DLD1 (cell line): ENCODE results near the gene USP34.

Experiments
- in situ Hi-C: cut with HindIII; loops from 2 replicates; pipeline ENCODE4 v1.10.0; 2017; ENCODE audit warnings: low sequenced_read_pairs

Gene USP34

DNA sequence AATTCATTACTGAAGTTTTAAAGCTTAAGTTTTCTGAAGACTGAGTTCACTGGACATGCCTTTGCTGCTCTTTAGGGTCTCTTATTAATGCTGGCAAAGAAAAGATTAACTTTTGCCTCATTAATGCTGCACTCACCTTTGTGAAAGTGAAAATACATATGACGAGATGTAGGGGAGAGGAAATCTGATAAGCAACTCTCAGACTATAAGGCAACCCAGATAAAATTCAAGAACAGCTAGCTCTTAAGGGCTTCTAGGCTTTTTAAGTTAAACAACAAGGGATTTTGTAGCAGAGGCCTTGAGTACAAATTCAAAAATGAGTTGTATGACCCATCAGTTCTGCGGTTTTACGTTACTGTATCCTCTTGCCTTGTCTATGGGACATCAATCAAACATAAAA lies 143.7 kb downstream of the USP34 start:
- in situ Hi-C loops, result no loop called here

DNA sequence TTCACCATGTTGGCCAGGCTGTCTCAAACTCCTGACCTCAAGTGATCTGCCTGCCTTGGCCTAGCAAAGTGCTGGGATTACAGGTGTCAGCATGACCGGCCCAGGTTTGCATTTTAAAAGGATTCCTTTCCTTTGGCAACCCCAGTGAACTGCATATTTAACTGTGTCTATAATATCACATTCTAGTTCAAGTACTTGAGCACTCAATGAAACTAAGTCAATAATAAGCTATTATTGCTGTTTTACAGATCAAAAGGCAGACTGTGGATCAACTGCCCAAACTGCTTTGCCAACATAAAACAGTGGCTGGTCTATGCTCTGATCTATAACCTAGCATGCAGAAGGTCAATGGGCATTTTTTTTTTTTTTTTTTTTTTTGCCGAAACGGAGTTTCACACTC lies 144.5 kb downstream of the USP34 start:
- in situ Hi-C loops, result no loop called here

DNA sequence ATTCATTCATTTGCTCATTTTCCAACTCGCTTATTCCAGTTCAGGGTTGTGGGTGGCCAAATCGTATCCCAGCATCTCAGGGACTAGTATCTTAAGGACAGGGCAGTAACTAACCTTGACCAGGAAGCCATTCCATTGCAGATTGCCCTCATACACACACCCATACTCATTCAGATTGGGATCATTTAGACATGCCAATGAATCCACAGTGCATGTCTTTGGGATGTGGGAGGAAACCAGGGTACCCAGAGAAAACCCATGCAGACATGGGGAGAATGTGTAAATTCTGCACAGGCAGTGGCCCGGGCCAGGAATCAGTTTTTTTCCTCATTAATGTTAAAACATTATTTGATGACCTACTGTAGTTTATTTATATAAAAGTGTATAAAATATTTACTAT lies 150.7 kb downstream of the USP34 start:
- in situ Hi-C loops, result no loop called here

DNA sequence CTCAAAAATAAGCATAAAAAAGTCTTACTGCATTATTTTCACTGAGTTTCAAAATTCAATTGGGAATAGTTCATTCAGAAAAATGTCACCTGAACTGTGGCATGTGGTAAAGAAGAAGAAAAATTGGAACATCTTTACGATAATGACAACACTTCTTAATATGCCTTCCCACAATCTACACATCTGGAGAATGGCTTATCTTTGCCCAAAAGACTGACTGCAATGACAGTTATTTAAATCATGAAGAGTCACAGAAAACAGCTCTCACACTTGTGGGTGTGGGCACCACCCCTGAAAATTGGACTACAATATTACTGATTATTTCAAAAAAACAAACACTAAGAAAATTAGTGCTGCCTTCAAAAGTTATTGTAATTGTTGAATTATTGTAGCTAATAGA lies 152.3 kb downstream of the USP34 start:
- in situ Hi-C loops, result no loop called here

DNA sequence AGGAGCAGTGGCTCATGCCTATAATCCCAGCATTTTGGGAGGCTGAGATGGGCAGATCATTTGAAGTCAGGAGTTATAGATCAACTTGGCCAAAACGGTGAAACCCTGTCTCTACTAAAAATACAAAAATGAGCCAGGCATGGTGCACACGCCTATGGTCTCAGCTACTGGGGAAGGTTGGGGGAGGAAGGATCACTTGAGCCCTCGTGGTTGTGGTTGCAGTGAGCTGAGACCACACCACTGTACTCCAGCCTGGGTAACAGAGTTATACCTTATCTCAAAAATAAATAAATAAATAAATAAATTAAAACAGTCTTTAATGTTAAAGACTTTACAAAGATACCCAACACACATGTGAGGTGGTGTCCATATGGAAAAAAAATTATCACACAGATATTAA lies 174.9 kb downstream of the USP34 start:
- in situ Hi-C loops, result no loop called here

DNA sequence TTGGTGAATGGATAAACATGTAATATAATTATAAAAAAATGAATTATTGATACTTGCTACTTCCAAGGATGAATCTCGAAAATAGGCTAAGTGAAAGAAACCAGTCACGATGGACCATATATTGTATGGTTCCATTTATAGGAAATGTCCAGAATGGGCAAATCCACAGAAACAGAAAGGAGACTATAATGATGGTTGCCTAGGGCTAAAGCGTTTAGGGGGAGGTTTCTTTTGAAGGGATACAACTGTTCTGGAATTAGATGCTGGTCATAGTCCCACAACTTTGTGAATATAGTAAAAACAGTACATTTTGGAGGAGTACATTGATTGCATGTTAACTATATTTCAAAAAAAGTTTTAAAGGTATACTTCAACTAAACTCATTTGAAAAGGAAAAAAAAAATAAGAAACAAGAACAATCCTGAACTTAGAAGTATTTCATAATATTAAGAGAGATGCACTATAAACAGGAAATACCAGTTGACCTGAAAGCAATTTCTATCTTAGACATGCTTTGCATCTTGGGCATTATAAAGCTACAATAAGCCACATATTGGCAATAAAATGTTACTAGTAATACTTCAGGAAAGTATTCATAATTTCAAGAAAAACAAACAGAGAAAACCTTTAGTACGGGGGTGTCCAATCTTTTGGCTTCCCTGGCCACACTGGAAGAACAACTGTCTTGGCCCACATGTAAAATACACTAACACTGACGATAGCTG lies 178.9 kb downstream of the USP34 start:
- in situ Hi-C loops, result no loop called here

DNA sequence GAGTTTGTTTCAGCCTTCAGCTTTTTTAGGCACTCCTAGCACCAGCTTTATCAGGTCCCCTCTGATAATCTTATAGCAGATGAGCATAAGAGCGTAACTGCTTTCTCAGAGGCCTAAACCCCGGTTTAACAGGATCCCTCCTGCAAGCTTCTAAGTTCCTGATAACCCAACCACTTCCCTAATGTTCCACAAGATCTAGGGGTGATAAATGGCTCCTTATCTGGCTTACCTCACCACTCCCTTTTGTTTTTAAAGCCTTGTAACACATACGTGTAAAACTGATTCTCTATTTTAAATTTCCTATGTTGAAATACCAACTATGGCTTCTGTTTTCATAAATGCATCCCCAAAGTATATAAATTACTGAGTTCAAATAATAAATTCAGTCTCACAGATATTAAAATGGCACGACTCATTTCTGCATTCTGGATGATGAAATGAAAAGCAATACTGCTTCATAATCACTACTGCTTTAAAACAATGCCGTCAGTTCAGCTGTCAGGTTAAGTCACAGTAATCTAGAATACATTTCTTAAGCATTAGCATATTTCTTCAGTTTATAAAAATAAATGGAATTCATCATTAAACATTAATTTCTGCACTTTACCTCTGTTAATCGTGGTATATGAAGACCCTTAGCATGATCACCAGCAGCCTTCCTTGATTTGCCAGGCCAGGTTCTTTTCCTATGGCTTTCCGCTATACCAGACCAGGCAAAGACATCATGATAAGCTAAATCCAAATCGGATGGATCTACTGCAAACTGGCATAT lies 182.6 kb downstream of the USP34 start:
- in situ Hi-C loops, result no loop called here

DNA sequence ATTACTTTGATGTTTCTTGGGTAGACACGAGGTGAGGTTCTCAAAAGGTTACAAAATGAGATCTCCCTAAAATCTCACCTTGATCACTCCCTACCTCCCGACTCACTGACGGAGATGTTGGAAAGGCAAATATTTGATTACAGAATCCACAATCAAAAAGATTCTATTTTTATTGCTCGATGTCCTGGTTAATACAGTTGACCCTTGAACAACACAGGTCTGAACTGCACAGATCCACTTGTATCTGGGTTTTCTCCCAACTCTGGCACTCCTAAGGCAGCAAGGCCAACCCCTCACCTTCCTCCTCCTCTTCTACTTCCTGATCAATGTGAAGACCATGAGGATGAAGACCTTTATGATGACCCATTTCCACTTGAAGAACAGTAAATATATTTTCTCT lies 183.6 kb downstream of the USP34 start:
- in situ Hi-C loops, result no loop called here

DNA sequence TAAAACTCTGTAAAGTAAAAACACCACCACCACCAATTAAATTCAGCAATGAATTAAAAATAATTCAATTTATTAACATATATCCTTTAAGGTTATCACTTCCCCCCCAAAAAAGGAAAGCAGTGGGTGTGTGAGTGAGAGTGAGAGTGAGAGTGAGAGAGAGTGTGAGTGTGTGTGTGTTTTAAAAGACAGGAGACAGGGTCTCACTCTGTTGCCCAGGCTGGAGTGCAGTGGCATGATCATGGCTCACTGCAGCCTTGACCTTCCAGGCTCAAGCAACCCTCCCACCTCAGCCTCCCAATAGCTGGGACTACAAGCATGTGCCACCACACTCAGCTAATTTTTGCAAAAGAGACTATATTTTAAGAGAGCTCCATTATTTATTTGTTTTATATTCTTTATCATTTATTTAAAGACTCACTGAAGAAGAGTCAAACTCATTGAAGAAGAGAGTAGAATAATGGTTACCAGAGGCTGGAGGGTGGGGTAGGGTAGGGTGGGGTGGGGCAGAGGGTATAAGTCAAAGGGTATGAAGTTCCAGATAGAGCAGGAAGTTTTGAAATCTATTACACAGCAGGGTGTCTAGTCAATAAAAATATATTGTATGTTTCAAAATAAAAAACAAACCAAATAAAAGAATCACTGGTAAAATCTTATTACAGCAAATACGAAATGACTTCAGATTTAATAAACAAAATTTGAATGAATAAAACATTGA lies 187.3 kb downstream of the USP34 start:
- in situ Hi-C loops, result no loop called here

DNA sequence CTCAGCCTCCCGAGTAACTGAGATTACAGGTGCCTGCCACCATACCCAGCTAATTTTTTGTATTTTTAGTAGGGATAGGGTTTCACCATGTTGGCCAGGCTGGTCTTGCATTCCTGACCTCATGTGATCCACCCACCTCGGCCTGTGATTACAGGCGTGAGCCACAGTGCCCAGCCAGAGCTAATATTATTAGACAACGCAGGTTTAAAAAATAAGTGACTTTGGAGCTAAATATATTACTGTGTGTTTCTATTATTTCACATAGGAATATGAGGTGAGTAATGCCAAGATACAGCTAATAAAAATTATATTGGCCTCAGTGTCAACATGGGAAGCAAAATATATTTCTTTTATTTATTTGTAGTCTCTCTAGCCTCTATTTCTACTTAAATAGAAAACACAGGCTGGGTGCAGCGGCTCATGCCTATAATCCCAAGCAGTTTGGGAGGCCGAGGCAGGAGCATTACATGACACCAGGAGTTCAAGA lies 188.7 kb downstream of the USP34 start:
- in situ Hi-C loops, result no loop called here

DNA sequence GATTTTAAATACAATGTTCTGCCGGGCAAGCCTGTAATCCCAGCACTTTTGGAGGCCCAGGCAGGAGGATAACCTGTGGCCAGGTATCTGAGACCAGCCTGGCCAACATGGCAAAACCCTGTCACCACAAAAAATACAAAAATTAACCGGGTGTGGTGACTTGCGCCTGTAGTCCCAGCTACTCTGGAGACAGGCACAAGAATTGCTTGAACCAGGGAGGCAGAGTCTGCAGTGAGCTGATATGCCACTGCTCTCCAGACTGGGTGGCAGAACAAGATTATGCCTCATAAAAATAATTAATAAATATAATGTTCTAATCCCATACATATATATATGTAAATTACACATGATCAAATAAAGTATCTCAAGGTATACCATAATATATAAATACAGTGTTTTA lies 189.6 kb downstream of the USP34 start:
- in situ Hi-C loops, result no loop called here

DNA sequence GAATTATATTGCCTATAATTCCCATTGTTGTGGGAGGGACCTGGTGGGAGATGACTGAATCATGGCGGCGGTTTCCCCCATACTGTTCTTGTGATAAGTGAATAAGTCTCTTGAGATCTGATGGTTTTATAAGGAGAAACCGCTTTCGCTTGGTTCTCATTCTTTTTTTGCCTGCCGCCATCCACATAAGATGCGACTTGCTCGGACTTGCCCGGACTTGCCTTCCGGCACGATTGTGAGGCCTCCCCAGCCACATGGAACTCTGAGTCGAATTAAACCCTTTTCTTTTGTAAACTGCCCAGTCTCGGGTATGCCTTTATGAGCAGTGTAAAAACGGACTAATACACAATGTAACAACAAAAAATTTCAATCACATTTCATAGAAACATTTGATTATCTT lies 193.1 kb downstream of the USP34 start:
- in situ Hi-C loops, result no loop called here

DNA sequence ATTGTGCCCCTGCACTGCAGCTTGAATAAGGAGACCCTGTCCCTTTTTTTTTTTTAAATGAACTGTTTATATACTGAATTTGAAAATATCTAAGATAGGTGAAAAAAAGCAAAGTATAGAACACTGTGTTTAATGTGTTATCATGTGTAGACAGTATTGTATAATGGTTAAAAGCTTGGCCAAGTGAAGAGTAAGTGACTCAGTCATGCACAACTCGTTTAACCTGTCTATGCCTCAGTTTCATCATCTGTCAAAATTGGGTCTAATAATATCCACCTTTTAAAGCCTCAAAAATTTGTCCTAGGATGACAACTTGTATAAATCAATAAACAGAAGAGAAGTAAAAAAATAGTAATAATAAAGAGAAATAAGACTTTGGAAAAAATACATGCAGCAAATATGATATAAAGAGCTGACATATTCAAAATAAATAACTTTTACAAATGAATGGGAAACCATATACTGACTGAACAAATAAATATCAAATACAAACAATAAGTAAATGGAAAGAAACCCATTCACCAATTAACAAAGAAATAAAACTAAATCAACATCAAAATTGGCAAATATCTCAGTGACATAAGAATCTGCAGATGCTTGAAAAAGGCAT lies 195.2 kb downstream of the USP34 start:
- in situ Hi-C loops, result no loop called here

DNA sequence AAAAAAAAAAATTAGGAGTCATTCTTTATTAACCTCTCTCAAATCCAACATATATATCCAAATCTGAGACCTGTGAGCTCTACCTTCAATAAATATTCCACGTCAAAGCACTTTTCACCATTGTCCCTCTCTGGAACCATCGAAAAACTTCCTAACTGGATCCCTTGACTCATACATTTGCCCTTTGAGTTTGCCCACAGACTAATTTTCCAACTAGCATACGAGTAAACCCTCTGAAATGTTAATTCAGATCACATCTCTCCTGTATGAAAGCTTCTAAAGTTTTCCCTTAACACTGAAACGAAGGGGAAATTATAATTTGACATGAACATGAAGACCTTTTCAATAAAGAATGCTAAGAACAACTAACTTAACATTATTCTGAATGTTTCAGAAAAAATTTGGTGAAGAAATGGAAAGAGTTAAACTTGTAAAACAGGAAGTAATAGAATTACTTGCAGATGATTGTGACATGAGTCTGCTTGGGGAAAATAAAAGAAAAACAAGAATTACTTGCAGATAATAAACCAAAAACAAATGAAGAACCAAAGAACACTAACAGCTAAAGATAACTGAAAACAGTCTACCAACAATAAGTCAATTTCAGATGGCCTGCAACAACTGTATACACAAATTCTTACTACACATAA lies 198.3 kb downstream of the USP34 start:
- in situ Hi-C loops, result no loop called here

DNA sequence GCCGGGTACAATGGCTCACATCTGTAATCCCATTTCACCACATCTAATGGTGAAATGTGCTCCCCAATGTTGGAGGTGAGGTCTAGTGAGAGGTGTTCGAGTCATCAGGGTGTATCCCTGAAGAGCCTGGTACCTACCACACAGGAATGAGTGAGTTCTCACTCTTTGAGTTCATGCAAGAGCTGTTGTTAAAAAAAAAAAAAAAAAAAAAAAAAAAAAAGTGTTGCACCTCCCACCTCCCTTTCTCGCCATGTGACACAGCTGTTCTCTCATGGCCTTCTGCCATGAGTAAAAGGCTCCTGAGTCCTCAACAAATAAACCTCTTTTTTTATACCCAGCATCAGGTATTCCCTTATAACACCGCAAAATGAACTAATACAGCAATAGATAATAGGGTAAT lies 202.6 kb downstream of the USP34 start:
- in situ Hi-C loops, result no loop called here

DNA sequence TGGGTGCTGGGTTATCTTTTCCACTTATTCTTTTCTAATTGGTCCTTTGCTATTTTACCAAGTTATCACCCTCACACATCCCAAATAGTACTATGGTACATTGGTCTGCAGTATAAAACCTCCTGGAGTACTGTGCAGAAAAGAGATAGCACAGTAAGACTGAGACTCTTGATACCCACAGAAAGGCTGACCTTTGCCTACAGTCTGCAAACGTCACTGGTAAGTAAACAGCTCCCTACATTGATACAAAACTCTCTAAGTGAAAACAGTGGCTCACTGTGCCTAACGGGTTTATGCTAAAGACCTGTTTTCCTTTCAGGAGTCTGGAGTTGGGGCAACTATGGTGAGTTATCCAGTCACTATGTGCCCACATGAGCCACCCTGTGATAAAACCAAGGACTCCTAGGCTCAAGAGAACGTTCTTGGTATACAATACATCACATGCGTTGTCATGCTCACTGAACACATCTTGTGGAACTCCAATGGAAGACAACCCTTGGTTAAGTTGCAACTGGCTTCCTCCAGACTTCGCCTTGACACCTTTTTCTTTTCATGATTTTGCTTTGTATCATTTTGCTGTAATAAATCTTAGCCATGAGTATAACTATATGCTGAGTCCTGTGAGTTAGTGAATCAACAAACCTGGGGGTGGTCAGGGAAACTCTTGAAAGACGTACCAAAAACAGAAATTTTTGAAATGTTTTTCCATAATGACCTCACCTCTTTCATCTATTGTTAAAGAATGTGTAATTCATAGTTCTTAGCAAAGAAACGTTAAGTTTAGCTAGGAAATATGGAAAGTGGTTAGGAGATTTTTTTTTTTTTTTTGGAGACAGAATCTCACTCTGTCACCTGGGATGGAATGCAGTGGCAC lies 204.0 kb downstream of the USP34 start:
- in situ Hi-C loops, result no loop called here

DNA sequence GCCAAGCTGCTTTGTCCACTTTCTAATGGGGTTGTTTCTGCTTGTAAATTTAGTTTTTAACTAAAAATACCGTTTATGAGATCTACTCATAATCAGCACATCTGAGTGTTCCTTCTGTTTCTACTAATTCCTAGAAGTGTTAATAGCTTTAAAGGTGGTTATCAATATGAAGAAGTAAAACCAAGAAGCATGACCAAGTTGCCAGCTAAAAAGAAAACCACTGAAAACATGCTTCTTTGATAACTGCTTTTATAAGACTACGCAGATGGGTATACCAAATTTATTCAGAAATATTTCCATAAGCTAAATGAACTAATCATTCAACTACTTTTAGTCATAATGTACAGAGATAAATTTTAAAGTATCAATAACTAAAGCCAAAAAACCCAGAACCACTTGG lies 207.1 kb downstream of the USP34 start:
- in situ Hi-C loops, result no loop called here

DNA sequence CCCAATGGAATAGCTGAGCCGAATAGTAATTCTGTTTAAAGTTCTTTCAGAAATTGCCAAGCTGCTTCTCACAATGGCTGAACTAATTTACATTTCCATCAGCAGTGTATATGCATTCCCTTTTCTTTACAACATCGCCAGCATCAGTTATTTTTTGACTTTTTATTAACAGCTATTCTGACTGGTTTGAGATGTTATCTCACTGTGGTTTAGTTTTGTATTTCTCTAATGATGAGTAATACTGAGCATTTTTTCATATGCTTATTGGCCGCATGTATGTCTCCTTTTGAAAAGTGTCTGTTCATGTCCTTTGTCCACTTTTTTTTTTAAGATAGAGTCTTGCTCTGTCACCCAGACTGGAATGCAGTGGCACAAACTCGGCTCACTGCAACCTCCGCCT lies 208.2 kb downstream of the USP34 start:
- in situ Hi-C loops, result no loop called here

DNA sequence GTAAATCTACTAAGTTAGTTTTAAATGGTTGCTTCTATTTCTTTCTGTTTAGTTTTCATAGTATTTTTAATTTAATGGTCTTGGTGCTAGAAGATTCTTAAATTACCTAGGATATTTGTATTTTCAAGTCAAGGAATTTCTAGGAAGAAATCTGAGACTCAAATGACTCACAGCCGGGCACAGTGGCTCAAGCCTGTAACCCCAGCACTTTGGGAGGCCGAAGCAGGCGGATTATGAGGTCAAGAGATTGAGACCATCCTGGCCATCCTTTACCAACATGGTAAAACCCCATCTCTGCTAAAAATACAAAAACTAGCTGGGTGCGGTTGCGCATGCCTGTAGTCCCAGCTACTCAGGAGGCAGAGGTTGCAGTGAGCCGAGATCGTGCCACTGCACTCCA lies 213.4 kb downstream of the USP34 start:
- in situ Hi-C loops, result no loop called here
